Panc1 (cell line): ENCODE data around the gene TMCC1.

Experiments used
- POLR2AphosphoS5 ChIP-seq: IDR thresholded peaks from 2 replicates; pipeline ENCODE4 v1.6.1; 2012; ENCODE audit warnings: mild to moderate bottlenecking, low read depth, low read length, moderate library complexity
- TF ChIP-seq, protein P1 (sequence below): fragments of 450-650 bp; IDR thresholded peaks from 2 replicates; pipeline ENCODE4 v1.5.1; 2017; ENCODE audit warnings: mild to moderate bottlenecking
- TF ChIP-seq, protein P2 (sequence below), 2 experiments: IDR thresholded peaks; 2 replicates each; pipeline ENCODE4 v1.6.1; 2011 to 2012; ENCODE audit warnings: low read depth in 2 of 2, control low read depth in 1 of 2, low read length in 1 of 2, mild to moderate bottlenecking in 1 of 2, moderate library complexity in 1 of 2; ENCODE audit not compliant: insufficient read depth in 1 of 2

DNA sequence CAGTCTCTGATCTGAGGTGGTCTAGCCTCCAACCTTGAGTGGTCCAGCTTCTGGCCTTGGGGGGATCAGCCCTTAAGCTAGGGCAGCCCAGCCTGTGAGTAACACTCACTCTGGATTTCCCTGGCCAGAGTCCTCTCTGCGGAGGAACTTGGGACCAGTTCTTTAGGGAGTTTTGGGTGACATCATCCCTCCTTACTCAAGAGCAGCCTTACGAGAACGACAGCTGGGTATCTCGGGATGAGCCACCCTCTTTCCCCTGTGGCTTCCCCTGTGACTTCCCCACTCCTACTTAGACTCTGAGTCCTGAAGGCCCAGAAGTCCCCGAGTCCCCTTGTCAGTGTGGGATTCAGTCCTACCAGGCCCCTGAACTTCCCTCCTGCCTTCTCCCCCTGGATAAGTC, 276.8 kb downstream of the TMCC1 start:
- TF ChIP-seq POLR2AphosphoS5 = no peak
- TF ChIP-seq, protein P1, sequence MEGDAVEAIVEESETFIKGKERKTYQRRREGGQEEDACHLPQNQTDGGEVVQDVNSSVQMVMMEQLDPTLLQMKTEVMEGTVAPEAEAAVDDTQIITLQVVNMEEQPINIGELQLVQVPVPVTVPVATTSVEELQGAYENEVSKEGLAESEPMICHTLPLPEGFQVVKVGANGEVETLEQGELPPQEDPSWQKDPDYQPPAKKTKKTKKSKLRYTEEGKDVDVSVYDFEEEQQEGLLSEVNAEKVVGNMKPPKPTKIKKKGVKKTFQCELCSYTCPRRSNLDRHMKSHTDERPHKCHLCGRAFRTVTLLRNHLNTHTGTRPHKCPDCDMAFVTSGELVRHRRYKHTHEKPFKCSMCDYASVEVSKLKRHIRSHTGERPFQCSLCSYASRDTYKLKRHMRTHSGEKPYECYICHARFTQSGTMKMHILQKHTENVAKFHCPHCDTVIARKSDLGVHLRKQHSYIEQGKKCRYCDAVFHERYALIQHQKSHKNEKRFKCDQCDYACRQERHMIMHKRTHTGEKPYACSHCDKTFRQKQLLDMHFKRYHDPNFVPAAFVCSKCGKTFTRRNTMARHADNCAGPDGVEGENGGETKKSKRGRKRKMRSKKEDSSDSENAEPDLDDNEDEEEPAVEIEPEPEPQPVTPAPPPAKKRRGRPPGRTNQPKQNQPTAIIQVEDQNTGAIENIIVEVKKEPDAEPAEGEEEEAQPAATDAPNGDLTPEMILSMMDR = no peak
- TF ChIP-seq, protein P2, sequence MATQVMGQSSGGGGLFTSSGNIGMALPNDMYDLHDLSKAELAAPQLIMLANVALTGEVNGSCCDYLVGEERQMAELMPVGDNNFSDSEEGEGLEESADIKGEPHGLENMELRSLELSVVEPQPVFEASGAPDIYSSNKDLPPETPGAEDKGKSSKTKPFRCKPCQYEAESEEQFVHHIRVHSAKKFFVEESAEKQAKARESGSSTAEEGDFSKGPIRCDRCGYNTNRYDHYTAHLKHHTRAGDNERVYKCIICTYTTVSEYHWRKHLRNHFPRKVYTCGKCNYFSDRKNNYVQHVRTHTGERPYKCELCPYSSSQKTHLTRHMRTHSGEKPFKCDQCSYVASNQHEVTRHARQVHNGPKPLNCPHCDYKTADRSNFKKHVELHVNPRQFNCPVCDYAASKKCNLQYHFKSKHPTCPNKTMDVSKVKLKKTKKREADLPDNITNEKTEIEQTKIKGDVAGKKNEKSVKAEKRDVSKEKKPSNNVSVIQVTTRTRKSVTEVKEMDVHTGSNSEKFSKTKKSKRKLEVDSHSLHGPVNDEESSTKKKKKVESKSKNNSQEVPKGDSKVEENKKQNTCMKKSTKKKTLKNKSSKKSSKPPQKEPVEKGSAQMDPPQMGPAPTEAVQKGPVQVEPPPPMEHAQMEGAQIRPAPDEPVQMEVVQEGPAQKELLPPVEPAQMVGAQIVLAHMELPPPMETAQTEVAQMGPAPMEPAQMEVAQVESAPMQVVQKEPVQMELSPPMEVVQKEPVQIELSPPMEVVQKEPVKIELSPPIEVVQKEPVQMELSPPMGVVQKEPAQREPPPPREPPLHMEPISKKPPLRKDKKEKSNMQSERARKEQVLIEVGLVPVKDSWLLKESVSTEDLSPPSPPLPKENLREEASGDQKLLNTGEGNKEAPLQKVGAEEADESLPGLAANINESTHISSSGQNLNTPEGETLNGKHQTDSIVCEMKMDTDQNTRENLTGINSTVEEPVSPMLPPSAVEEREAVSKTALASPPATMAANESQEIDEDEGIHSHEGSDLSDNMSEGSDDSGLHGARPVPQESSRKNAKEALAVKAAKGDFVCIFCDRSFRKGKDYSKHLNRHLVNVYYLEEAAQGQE (IDR thresholded peaks at IDR 0.05; ENCODE audit: insufficient read depth in 1 of 2, low read depth in 2 of 2, low read length in 1 of 2) = no peak
